GM13977 (cell line): ENCODE measurements around the gene ARHGAP15.

Experiments used
- DNase-seq: peaks from one replicate; pipeline ENCODE4 v3.0.0; 2012; ENCODE audit warnings: low spot score
- CTCF ChIP-seq: IDR thresholded peaks from 2 replicates; pipeline ENCODE4 v1.5.1; 2012; ENCODE audit warnings: mild to moderate bottlenecking, control low read depth; ENCODE audit not compliant: insufficient read depth; ENCODE audit errors: extremely low read depth, missing control alignments
- in situ Hi-C: fragments of 300-500 bp; cut with MboI; formaldehyde crosslinking; loops from one replicate; pipeline ENCODE4 v1.12.0; 2022; ENCODE audit warnings: low sequenced_read_pairs, low pct_unique_long_range_greater_than_20kb, mixed read lengths, inconsistent platforms; ENCODE audit not compliant: unreplicated experiment

The ARHGAP15 gene

DNA sequence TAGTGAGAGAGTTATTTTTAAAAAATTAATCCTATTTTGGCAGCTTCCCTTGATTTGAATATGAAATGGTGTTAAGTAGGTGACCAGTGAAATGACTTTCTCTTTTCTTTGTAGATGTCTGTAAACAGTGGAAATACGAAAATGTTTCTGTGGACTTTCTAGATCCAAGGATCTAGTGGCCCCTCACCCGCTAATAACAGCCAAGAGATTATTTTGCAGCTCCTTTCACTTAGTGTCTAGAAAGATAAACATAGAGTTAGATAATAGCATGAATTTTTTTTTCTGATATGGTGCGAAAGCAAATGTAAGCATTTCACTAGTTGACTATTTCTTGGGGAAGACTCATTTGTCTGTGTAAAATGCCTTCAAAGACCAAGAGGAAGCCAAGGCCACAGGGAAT, 57.7 kb downstream of the ARHGAP15 start:
- in situ Hi-C loops: no loop called here
- TF ChIP-seq CTCF: no peak
- DNase-seq: no peak

DNA sequence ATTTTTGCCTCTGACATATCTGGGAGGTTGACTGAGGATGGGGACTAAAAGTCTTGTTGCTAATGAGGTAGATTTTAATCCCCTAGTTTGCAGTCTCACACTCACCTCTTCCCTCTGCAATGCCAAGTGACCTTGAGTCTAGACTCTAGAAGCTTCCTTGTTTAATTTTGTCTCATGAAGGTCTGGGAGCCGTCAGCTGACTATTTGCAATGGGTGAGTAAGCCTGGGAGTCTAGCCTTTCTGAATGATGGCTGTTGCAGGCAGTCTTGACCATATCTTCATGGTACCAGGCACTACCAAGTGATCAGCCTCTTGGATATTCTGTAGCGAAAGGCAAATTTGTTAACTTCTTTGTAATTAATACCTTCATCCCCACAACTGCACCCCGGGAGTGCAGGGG, 61.2 kb downstream of the ARHGAP15 start:
- in situ Hi-C loops: no loop called here
- TF ChIP-seq CTCF: no peak
- DNase-seq: no peak

GRCh38 chr2:143192106-143192505, 62.9 kb downstream of the ARHGAP15 start:
- DNase-seq: no peak
- no peak for TF ChIP-seq CTCF
- in situ Hi-C loops: no loop called here

GRCh38 chr2:143192716-143193115, 63.5 kb downstream of the ARHGAP15 start:
- in situ Hi-C loops: no loop called here
- no peak for TF ChIP-seq CTCF
- no peak for DNase-seq

DNA sequence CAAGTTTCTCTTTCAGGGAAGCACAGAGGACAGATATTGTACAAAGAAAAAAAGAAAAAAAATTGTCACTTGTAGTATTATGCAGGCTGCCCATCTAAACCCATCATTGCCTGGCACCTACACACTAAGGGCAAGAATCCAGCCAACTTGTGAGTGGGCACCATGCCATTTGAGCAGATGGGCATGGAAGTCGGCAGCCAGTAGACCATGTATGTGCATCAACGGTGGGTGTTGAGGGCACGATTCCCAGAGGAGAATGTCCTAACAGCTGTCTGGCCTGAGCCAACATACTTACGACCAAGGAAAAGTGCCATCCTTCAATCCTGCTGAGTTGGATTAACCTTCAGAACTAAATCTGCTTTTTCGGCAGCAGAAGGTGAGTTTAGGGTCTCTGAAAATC, 63.9 kb downstream of the ARHGAP15 start:
- DNase-seq: no peak
- in situ Hi-C loops: no loop called here
- TF ChIP-seq CTCF: no peak

DNA sequence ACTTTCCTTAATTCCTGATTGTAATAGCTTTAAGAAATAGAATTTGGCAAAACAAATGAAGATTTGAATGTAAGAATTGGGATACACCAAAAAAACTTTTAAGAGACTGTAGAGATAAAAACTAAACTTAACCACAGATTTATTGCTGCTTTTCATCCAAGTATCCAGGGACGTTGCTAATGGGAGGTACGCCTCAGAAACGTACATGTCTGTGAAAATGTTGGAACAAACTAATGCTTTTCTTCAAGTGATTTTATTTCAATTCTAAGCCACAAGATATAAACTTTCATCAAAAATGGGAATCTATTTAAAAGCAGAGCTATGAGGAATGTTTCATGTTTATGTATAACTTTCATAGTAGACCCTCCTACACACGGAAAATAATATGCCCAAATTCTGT, 66.3 kb downstream of the ARHGAP15 start:
- no peak for TF ChIP-seq CTCF
- DNase-seq: no peak
- in situ Hi-C loops: no loop called here

- no peak for TF ChIP-seq CTCF
- DNase-seq: no peak
- in situ Hi-C loops: loop anchor here (25.0 kb wide), 1 partner anchor 92 kb away; no protein-coding TSS in a partner anchor
Observed at GRCh38 chr2:143204062-143204461, 74.8 kb downstream of the ARHGAP15 start.
